ENCODE results near the gene TJP2. TPM values are rescaled to one million over a fixed set of nuclear protein-coding genes. Genes with fewer than 3 reads are reported as not detected.

The TJP2 gene
- total RNA-seq, 3 donors from 2014 or later (not counting 1 experiment from before 2014, with no cell fraction given) = 6.8 to 10.0 (median 9.6) TPM

Other genes starting within 250 kb of the TJP2 start
- not detected for gene PRKACG, start 160.2 kb upstream of the TJP2 start, total RNA-seq
- 10 to 100 TPM; 11.5 to 19.4 (median 18.9) TPM for gene FXN, start 138.5 kb upstream of the TJP2 start, total RNA-seq
- not detected for gene ENTREP1, start 150.9 kb downstream of the TJP2 start, total RNA-seq